Activated T-cell treated with anti-CD3 and anti-CD28 coated beads, Interleukin-2, amount 50 U/mL, for 1 hour (primary cell): ENCODE data around the gene LAPTM4A.

ENCODE experiments used
- DNase-seq: peaks from one replicate; pipeline ENCODE4 v3.0.0-alpha.2; 2020

LAPTM4A gene

DNA sequence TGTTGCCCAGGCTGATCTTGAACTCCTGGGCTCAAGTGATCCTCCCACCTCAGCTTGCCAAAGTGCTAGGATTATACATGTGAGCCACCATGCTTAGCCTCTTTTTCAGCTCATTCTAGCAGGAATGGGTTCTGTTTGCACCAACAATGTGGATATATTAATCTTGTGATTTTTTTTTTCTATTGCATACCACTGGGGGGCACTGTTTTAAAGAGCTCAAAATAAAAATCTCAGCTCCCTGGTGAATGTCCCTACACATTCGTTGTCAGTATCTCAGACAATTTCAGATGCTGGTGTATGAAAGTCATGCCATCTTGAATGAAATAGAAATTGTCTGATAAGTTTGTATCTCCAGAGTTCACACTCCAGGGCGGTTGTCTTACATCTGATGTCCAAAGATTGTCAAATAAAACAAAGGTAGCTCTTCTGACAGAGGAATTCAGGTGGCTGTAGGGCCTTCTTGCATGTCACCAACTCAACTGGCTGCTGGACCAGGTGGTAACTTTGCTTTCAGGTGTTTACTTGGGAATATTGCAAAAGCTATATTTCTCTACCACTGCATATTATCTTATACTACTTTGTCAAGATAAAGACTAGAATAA lies 35.8 kb downstream of the LAPTM4A start:
- DNase-seq = no peak

DNA sequence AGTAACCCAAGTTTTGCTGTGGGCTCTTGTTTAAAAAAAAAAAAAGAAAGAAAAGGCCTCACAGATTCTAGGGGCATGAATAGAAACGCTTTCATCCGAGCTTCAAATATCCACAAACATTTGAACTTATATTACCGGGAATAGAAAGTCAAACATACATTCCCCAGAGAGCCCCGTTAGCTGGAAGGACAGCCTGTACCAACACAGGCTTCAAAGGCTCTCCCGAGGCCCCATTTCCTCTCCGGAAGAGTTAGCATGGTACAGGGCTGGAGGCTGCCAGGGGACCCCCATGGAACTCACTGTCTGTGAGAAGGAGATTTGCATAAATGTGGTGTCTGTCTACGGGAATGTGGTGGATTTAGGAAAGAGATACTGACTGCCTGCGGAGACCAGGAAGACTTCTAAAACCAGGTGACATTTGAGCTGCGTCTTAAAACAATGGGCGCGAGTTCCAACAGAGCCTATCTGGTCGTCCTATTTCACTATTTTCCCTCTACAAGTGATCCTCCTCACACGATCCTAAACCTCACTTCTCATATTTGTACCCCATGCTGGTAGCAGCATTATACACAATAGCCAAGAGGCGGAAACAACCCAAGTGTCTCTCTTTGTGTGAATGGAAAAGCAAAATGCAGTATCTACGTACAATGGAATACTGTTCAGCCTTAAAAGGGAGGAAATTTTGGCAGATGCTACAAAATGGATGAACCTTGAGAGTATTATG lies 38.1 kb downstream of the LAPTM4A start:
- DNase-seq = no peak

DNA sequence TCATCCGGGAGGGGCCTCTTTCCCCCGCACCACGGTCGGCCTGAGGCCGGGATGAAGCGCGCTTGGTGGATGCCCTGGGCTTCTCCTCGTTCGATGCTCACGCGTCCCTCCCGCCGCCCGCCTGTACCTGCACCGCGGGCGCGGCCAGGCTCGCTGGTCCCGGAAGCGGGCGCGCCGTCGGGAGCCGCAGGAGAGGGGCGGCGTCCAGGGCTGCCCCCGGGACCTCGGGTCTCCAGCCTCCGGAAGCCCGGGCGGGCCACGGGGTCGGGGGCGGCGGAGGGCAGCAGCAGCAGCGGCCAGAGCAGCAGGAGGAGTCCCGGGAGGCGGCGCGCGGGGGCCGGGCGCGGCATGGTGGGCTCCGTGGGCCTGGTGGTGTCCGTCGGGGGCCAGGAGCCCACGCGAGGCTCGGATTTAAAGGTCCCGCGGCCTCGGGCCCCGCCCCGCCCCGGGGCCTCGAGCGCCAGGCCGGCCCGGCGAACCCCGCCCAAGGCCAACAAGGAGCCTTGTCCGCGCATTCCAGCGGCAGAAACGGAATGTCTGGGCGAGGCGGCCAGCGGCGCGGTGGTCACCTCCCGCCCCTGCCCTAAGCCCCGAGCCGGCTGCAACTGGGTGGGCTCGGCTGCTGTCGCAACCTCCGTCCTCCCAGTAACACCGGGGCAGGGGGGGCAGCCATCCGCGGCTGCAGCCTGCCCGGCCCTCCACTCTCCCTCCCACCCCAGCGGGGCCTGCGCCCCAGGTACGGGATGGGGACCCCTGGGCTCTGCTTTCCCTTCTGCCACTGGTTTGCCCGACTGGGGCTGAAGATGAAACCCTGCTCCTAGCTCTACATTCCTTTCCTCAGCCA lies 38.9 kb downstream of the LAPTM4A start, which contains the start of gene MATN3:
MATN3 (minus strand) TSS at position 387 of the 844 bp plus-strand sequence; CDS start at position 350, 37 bp downstream.
- peak; percentile 26 for DNase-seq

DNA sequence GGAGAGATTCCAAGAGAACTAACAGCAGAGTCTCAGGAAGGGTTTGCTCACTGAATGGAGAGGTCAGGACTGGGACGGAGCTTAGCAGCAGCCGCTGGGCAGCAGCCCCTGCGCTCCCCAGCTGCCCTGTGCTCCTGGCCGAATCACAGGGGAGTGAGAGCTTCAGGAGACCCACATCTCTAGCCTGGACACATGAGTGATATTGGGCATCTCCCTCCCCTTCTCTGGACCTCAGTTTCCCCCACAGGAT lies 39.5 kb downstream of the LAPTM4A start:
- no peak for DNase-seq

DNA sequence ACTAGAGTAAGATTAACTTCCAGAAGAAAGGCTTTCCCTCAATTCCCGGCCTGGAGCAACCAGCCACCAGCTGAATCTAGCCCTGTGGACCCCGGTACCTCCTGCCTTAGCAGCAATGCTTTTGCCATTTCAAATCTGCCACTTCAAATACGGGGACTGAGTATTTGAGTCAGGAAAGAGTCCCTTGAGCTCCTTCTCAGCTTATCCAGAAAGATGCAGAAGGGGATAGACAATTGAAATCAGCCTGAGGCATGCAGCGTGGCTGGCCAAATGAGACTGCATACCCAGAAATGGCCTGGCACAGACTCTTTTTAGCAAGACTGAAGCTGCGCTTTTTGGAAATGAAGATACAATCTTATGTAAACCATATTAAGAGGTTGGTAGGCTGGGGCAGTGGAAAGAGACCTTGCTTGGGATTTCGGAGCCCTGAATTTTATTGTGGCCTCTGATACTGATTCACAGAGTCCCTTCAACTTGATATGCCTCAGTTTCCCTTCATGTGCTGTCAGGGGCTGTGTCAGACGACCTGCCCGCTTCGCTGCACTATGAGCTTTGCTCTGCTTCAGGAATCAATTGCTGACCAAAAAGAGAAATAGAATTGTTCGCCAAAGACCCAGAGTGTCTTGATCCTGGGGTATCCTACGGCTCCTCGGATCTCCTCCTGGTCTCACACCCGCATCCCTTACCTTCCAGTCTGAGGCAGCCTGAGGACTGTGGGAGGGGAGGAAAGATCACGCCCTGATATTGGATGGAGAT lies 40.0 kb downstream of the LAPTM4A start:
- DNase-seq = no peak

DNA sequence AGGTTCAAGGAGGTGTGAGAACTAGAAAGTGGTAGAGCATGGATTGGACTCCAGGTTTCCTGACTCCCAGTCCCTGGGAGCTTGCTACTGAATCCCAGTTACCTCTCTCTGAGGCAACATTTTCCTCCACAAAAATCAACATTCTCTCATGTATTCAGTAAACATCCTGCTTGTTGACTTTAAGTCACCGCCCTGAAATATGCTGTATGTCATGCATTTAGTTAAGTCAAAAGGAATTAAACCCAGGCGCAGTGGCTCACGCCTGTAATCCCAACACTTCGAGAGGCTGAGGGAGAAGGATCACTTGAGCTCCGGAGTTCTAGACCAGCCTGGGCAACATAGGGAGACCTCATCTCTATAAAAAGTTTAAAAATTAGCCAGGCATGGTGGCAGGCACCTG lies 42.7 kb downstream of the LAPTM4A start:
- DNase-seq = no peak

DNA sequence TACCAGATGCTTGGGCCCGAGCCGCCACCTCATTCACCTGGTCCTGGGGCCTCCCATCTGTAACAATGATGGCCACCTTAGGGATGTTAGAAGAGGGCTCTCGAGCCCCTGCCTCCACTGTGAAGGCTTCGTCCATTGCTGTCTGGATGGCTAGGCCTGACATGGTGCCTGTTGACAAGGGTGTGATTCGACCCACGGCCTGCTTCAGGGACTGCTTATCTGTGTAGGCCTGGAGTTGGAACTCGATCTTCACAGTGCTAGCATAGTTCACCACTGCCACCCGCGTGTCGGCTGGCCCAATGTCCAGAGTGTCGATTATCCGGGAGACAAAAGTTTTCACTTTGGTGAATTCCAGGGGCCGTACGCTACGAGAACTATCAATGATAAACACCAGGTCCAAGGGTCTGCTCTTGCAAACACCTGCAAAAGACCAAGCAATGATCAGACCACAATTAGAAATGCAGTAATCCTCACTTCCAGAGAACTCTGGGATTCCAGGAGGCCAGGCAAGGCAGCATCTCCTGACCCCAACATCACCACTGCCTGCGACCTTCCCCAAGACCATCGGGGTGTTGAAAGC lies 45.4 kb downstream of the LAPTM4A start:
- no peak for DNase-seq

DNA sequence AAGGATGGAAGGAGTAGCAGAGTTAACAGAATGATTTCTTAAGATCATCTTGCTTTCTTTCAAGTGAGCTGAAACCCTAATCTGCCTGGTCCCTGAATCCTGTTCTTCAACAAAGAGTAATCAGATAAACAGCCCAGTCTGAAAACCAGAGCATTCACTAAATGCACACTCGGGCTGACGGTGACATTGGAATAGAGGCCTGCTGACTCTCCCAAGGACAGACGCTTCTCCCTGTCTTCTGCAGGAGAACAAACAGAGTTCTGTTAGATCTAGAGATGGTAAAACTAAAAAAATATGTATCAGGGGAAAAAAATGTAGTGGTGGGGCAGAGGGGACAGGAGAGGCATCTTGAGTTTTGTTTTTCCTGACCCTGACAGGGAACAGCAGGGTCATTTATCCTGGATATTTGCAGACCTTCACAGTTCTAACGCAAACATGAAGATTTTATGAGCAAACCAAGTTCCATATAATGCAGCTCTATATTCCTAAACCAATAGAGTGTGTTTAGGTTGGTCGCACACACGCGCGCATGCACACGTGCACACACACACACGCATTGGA lies 46.3 kb downstream of the LAPTM4A start:
- DNase-seq = no peak

DNA sequence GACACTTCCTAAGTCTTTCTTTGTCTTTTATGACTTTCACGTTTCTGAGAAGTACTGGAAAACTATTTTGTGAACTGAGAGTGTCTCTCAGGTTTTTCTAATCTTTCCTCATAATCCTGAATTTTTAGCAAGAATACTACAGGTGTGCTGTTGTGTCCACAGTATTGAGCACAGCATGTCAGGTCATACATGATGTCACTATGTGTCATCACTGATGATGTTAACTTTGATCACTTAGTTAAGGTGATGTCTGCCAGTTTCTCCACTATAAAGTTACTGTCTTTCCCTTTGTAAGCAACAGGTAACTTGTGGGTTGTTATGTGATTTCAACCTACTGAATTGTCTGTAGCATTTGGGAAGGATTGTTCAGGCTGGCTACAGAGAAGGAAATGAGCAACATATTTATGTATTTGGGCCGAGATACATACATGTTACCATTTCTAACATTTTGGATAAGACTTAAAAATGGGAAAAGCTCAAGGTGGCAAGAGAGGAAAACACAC lies 50.0 kb downstream of the LAPTM4A start:
- no peak for DNase-seq

DNA sequence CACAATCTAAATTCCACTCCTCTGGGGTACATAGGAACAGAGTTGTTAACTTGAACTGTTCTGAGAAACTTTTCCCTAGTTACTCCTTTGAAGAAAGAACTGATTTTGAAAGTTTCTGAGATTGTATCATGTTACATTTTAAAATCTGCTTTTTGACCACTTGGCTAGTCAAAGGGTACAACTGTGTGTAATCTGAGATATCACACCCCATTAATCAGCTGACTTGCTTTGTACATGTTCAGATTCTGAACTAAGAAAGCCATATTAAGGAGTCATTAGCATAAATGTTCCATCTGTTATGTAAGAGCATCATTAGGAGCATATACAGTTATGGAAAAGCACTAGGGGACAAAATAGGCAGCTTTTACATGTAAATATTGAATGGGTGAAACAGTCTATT lies 57.7 kb downstream of the LAPTM4A start:
- DNase-seq = no peak

DNA sequence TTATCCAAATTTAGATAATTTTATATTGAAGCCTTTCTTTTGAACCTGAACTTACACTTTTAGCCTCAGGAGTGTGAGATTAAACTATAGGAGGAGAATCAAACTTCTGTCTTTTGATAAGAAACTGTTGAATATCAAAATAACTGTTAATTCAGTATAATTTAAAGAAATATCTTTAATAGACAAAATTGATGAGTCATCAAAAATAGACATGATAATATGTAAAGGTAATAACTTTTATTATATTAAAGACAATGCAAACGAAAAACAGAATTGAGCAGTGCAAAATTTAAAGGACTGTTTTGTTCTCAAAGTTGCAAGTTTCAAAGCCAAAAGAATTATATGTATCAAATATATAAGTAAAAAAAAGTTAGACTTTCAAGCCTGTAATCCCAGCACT lies 59.5 kb downstream of the LAPTM4A start:
- DNase-seq = no peak

DNA sequence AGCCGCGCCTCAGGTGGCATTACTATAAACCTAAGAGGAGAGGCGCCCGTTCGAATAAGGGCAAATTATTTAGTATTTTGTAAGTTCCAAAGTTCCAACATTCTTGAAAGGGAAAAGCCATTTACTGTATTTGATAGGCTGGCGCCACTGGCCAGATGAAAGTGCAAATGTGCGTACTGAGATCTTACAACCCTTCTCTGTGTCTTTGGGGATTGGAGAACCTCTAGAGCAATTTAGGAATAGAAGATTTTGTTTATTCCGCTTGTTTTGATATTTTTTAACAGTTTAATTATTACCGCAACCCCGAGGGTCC lies 61.1 kb downstream of the LAPTM4A start:
- DNase-seq = no peak

DNA sequence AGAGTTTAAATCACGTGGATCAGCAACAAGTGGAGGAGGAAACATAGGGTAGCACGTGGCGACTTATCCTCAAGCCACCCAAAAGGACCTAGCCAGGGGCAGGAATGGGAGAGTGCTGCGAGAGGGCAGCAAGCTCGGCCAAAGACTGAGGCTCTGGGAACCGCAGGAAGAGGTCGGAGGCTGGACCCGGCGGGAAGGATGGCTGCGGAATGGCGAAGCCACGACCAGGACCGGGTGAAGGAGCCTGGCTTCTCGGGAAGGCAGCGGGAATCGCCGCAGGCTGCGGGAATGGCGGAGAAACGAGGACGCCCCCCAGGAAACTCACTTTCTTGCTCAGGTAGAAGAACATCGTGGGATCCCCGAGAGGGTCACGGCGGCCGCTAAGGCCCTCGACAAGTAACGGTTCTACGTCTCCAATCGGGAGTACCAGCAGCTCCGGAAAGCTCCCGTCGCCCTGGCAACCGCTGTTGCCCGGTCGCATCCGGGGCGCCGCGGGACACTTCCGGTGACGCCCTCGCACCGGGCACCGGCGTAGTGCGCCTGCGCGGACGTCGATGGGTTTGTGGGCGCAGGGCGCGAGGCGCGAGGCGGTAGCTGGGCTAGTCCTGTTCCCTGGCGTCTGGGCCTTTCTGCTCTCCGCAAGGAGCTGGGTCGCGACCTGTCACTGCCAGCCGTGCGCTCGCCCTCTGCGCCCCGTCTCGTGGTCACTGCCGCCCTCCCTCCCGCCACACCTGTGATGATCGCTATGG lies 61.6 kb downstream of the LAPTM4A start, which contains the start of gene WDR35:
WDR35 (minus strand) TSS at position 439 of the 749 bp plus-strand sequence; CDS start at position 349, 90 bp downstream.
- peak; percentile 93 for DNase-seq

DNA sequence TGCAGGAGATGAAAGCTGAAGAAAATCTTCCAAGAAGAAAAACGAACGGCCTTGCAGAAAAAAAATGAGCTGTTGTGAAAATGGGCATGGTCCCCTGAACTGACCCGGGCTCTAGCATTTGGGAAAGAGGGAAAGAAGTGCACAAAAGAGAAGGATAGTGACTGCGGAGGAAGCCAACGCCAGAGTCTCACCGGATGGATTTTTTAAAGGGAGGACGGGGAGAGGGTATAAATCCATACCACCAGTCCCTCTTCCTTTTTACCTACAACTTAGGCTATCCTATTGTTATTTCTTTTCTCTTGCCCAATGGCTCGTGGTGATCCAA lies 62.1 kb downstream of the LAPTM4A start:
- DNase-seq = no peak

DNA sequence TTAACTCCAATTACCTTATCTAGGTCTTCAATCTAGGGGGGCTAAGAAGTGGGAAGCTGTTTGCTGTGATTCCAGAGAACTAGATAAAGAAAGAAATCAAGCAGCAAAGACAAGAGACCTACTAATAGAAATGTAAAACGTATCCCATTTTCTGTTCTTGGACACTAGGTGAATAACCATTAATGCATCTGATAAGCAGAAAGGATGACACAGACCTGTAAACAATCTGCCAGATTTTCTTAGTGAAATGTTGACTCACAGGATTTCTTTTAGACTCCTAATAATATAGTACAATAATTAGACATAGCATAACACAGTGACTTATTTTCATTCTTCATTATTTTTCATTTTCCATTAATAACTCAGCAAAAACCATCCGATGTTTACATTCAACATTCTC lies 62.8 kb downstream of the LAPTM4A start:
- no peak for DNase-seq

DNA sequence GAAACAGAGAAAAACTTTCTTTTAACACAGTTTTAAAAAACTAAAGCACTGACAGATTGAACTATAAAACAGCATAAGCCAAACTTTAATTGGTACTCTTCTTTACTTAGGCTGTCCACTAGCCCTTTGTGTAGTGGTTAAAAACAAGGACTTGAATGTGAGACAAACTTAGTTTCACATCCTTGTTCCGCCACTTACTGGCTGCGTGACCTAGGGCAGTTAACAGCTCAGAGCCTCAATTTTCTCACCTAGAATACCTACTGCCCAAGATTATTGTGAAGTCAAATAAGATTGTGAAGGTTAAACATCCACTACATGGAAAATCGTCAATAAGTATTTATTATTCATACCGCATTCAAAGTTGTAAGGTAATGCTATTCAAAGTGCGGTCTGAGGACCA lies 63.5 kb downstream of the LAPTM4A start:
- no peak for DNase-seq
